Gastroesophageal sphincter (tissue), 3 donors: ENCODE measurements around the gene THADA.

Experiments used
- POLR2A ChIP-seq, 2 donors: fragments of 450-650 bp; IDR thresholded peaks; one replicate each; pipeline ENCODE4 v1.6.1; 2017; ENCODE audit warnings: antibody characterized with exemption in 2 of 2, mild to moderate bottlenecking in 2 of 2, moderate library complexity in 1 of 2
- POLR2AphosphoS5 ChIP-seq: sonication (generic); formaldehyde crosslinking; IDR thresholded peaks from one replicate; pipeline ENCODE4 v1.6.1; 2017; ENCODE audit warnings: antibody characterized with exemption
- TF ChIP-seq, protein P1 (sequence below), 4 experiments: fragments of 200-600 bp in 2 of 4; fragments of 450-650 bp in 2 of 4; sonication (generic) in 1 of 4; IDR thresholded peaks; one replicate each; pipeline ENCODE4 v1.5.1; 2017 to 2019; ENCODE audit warnings: antibody characterized with exemption in 4 of 4, mild to moderate bottlenecking in 2 of 4, moderate library complexity in 2 of 4

DNA sequence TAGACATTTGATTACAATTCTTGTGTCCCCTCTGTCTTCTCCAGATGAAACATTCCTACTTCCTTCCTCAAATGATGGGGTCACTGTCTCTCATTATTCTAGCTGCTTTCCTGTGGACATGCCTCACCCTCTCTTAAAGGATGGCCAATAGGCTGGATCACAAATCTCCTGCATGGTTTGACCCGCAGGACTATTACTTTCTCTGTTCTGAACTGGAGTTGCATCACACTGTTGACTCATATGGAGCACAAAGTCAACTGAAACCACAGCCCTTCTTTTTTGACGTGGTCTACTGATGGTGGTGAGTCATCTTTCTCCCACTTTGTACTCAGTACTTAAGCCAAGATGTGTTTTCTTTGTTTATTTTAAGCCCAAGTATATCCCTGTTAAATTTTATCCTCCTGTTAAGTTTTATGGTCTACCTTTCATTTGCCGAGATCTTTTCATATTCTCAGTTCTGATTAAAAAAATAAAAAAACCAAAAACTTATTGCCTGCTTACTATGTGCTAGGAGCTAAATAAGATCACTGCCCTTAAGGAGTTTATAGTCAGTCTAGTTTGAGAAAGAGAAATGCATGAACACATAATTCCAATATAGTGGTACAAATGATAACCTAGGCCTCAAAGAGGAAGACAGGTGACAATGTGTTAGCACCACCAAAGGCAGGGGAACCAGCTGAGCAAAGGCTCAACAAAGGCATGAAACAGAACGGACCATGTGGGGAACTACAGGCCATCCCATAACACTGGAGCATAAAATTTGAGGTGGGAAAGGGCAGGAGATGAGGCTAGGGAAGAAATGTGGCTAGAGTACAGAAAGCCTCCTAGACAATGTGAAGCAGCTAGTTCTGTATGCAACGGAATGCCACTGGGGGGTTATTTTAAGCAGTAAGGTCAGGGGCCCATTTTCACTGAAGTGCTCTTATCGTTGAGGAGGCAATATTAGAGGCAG is 301.8 kb downstream of the THADA start:
- TF ChIP-seq POLR2A (IDR thresholded peaks at IDR 0.05) (no peak), POLR2AphosphoS5 (peak; percentile 85)
- TF ChIP-seq, protein P1, sequence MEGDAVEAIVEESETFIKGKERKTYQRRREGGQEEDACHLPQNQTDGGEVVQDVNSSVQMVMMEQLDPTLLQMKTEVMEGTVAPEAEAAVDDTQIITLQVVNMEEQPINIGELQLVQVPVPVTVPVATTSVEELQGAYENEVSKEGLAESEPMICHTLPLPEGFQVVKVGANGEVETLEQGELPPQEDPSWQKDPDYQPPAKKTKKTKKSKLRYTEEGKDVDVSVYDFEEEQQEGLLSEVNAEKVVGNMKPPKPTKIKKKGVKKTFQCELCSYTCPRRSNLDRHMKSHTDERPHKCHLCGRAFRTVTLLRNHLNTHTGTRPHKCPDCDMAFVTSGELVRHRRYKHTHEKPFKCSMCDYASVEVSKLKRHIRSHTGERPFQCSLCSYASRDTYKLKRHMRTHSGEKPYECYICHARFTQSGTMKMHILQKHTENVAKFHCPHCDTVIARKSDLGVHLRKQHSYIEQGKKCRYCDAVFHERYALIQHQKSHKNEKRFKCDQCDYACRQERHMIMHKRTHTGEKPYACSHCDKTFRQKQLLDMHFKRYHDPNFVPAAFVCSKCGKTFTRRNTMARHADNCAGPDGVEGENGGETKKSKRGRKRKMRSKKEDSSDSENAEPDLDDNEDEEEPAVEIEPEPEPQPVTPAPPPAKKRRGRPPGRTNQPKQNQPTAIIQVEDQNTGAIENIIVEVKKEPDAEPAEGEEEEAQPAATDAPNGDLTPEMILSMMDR (IDR thresholded peaks at IDR 0.05) = no peak
